Smooth muscle cell (in vitro differentiated cells): ENCODE data around the gene UHRF1. TPM values are rescaled to one million over a fixed set of nuclear protein-coding genes. Genes with fewer than 3 reads are reported as not detected.
A peak's percentile ranks its signal among the peaks of the same experiment; 100 is the strongest.

ENCODE experiments used
- DNase-seq: peaks from one replicate; lab custom pipeline; 2025; ENCODE audit not compliant: unreplicated experiment; lab: John Stamatoyannopoulos, UW
- H2AFZ ChIP-seq: fragments of 200-600 bp; sonication (generic); 2 replicates; pipeline ENCODE4 v1.6.0; 2016; ENCODE audit warnings: antibody characterized with exemption, low read depth, mild to moderate bottlenecking
- H3F3A ChIP-seq: fragments of 200-600 bp; sonication (generic); 2 replicates; pipeline ENCODE4 v1.6.0; 2017; ENCODE audit warnings: antibody characterized with exemption, low read depth
- H3K27ac ChIP-seq: fragments of 200-600 bp; sonication (generic); 2 replicates; pipeline ENCODE4 v1.5.1; 2016; ENCODE audit warnings: low read depth, mild to moderate bottlenecking
- H3K27me3 ChIP-seq: fragments of 200-600 bp; sonication (generic); 2 replicates; pipeline ENCODE4 v1.6.1; 2016; ENCODE audit warnings: low read depth, mild to moderate bottlenecking
- H3K36me3 ChIP-seq: fragments of 200-600 bp; sonication (generic); 2 replicates; pipeline ENCODE4 v1.5.1; 2016; ENCODE audit warnings: low read depth
- H3K4me1 ChIP-seq: fragments of 200-600 bp; sonication (generic); 2 replicates; pipeline ENCODE4 v1.5.1; 2016; ENCODE audit warnings: low read depth
- H3K4me2 ChIP-seq: fragments of 200-600 bp; sonication (generic); 2 replicates; pipeline ENCODE4 v1.6.0; 2016; ENCODE audit warnings: mild to moderate bottlenecking
- H3K4me3 ChIP-seq: fragments of 200-600 bp; sonication (generic); 2 replicates; pipeline ENCODE4 v1.5.1; 2016; ENCODE audit warnings: mild to moderate bottlenecking
- H3K79me2 ChIP-seq: fragments of 200-600 bp; sonication (generic); 2 replicates; pipeline ENCODE4 v1.6.0; 2016; ENCODE audit warnings: low read depth, mild to moderate bottlenecking
- H3K9ac ChIP-seq: fragments of 200-600 bp; sonication (generic); 2 replicates; pipeline ENCODE4 v1.6.0; 2016; ENCODE audit warnings: low read depth
- H3K9me3 ChIP-seq: fragments of 200-600 bp; sonication (generic); replicated peaks from 2 replicates; pipeline ENCODE4 v1.5.1; 2016; ENCODE audit warnings: low read depth
- H4K20me1 ChIP-seq: fragments of 200-600 bp; sonication (generic); 2 replicates; pipeline ENCODE4 v1.6.0; 2016; ENCODE audit warnings: low read depth
- WGBS: methylation state at CpG from one replicate; pipeline ENCODE4 v1.1.7; 2016; ENCODE audit warnings: low lambda C conversion rate; 5-methylcytosine and 5-hydroxymethylcytosine counted together
- polyA plus RNA-seq: library from polyadenylated mRNA; unstranded; fragments of >200 nt; fragmentation: Nextera tagmentation; extraction: Ambion mirVana; gene quantifications from 2 replicates; pipeline ENCODE4 v1.2.1, GENCODE V29; 2016
- total RNA-seq: library from RNA; depleted of rRNA; stranded (reverse); fragments of >200 nt; gene quantifications from 2 replicates; pipeline ENCODE4 v1.2.3, GENCODE V29; 2014
- TF ChIP-seq, protein P1 (sequence below): fragments of 200-600 bp; sonication (generic); IDR thresholded peaks from 2 replicates; pipeline ENCODE4 v1.5.1; 2017; ENCODE audit warnings: borderline replicate concordance, mild to moderate bottlenecking, antibody characterized with exemption; ENCODE audit not compliant: insufficient read depth, poor library complexity, severe bottlenecking

UHRF1 gene
- total and polyA plus RNA-seq, 2 experiments from 2014 or later: 11.3 to 27.2 TPM

DNA sequence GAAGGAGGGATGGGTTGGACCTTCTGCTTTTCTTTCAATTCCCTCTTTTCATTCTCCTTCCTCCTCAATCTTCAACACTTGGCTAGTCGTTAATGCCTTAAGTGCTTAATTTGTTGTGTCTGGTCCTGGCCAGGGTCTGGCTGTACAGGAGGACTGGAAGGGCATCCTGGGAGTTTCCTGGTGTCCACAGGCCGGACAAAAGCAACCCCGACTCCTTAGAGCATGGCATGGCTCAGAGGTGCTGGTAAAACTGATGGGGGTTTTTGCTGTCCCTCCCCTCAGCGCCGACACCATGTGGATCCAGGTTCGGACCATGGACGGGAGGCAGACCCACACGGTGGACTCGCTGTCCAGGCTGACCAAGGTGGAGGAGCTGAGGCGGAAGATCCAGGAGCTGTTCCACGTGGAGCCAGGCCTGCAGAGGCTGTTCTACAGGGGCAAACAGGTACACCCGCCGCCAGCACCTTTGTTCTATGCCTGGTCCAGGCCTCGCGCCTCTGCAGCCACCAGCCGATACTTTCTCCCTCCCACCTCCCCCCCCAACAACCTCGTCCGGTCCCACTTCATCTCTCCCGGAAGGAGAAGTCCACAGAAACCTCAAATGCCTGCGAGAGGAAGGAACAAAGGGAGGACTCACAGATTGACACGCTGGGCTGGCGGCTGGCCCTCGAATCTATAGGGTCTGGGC lies 1.4 kb downstream of the UHRF1 start:
- TF ChIP-seq, protein P1, sequence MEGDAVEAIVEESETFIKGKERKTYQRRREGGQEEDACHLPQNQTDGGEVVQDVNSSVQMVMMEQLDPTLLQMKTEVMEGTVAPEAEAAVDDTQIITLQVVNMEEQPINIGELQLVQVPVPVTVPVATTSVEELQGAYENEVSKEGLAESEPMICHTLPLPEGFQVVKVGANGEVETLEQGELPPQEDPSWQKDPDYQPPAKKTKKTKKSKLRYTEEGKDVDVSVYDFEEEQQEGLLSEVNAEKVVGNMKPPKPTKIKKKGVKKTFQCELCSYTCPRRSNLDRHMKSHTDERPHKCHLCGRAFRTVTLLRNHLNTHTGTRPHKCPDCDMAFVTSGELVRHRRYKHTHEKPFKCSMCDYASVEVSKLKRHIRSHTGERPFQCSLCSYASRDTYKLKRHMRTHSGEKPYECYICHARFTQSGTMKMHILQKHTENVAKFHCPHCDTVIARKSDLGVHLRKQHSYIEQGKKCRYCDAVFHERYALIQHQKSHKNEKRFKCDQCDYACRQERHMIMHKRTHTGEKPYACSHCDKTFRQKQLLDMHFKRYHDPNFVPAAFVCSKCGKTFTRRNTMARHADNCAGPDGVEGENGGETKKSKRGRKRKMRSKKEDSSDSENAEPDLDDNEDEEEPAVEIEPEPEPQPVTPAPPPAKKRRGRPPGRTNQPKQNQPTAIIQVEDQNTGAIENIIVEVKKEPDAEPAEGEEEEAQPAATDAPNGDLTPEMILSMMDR: no peak
- H3K4me3 ChIP-seq: peak overlapping the region; percentile 82
- peaks cover 19% of the 10 kb centered on the region for H3K4me1 ChIP-seq
- no peak for DNase-seq
- no peaks in the 10 kb centered on the region for H3K36me3 ChIP-seq
- peak overlapping the region; percentile 71 for H2AFZ ChIP-seq
- no peaks in the 10 kb centered on the region for H3K27me3 ChIP-seq
- 36% methylated on average over 23 of the region's 23 CpGs for WGBS
- H3K79me2 ChIP-seq: peaks cover 7% of the 10 kb centered on the region
- no peaks in the 10 kb centered on the region for H3K9me3 ChIP-seq
- H3F3A ChIP-seq: peaks cover 18% of the 10 kb centered on the region
- peak overlapping the region; percentile 95 for H3K4me2 ChIP-seq
- peak overlapping the region; percentile 88 for H3K27ac ChIP-seq
- peak overlapping the region; percentile 59 for H3K9ac ChIP-seq
- no peaks in the 10 kb centered on the region for H4K20me1 ChIP-seq

DNA sequence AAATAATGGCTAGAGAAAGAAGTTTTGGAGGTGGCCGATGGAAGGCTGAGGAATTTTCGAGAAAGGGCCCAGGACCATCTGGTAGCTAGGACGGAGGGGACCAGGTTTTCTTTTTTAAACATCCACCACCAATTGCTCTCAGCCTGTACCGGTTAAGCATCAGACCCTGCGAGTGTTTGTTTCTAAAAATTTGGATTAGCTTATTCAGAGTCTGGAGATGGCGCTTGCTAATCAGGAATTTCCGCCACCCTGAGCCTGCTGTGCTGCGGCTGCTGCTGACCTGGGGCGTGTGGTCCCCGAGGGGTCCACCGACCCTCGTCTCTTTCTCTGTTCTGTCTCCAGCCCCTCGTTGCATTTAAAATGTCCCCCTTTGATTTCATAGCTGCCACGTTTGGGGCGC lies 2.0 kb downstream of the UHRF1 start:
- H3K4me1 ChIP-seq: peaks cover 19% of the 10 kb centered on the region
- H3K79me2 ChIP-seq: peaks cover 13% of the 10 kb centered on the region
- peak overlapping the region; percentile 82 for H3K4me3 ChIP-seq
- H4K20me1 ChIP-seq: no peaks in the 10 kb centered on the region
- WGBS: 59% methylated on average over 15 of the region's 15 CpGs
- peak overlapping the region; percentile 59 for H3K9ac ChIP-seq
- H3K4me2 ChIP-seq: peak overlapping the region; percentile 95
- H3K27ac ChIP-seq: peak overlapping the region; percentile 88
- peaks cover 19% of the 10 kb centered on the region for H3F3A ChIP-seq
- H3K27me3 ChIP-seq: no peaks in the 10 kb centered on the region
- H3K36me3 ChIP-seq: no peaks in the 10 kb centered on the region
- peak overlapping the region; percentile 71 for H2AFZ ChIP-seq
- TF ChIP-seq, protein P1: no peak
- H3K9me3 ChIP-seq: no peaks in the 10 kb centered on the region
- no peak for DNase-seq

DNA sequence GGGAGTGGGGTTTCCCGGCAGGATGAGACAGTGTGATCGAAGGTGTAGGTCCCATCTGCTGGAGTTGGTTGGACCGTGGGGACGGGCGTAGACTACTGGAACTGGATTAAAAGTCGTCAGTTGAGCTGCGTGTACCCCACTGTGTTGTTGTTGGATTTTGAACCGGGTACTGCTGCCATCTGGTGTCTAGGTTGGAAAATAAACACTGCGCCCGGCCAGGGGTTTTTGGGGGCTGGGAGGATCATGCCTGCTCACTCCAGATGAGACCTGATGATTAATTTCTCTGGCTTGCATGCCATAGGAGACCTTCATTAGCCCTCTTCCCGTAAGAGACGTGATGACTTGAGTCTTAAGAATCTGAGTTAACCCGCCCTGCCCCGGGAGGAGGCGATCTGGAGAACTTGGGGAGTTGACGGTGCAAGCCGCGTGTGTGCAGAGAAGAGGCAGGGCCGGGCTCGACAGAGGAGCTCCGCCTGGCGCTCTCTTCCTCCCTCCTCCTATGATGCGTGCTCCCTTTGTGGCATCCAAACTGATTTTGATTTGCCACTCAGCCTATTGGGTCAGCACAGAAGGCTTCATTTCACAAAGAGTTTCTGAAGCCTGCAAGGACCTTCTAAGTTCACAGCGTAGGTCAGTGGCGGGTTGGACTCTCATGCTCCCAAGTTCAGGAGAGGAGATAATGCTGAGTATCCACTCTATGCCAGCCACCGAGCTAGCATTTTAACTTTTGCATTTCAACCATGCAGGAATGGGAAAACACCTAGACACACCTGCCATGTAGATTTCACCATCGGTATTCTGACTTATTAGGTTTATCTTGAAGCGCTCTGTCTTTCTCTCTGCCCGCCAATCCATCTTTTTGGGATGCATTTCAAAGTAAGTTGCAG lies 2.7 kb downstream of the UHRF1 start:
- Histone ChIP-seq H2AFZ (no peak overlapping the region), H3K9me3 (no peaks in the 10 kb centered on the region), H3F3A (peaks cover 19% of the 10 kb centered on the region), H3K4me2 (peak overlapping the region; percentile 95), H3K4me3 (peak overlapping the region; percentile 18), H4K20me1 (no peaks in the 10 kb centered on the region), H3K27ac (peak overlapping the region; percentile 88), H3K4me1 (peaks cover 19% of the 10 kb centered on the region), H3K9ac (peak overlapping the region; percentile 59), H3K27me3 (no peaks in the 10 kb centered on the region), H3K79me2 (peaks cover 20% of the 10 kb centered on the region), H3K36me3 (no peaks in the 10 kb centered on the region)
- DNase-seq: peak; percentile 61
- WGBS: 26% methylated on average over 29 of the region's 29 CpGs
- TF ChIP-seq, protein P1: peak; percentile 59
